ENCODE data around the gene BRWD1. TPM values are rescaled to one million over a fixed set of nuclear protein-coding genes. Genes with fewer than 3 reads are reported as not detected.
"Not testable (repeated sequence)": the region's sequence is repeated elsewhere in the genome, so short reads cannot be mapped to it uniquely, and the experiment has no call there.

The BRWD1 gene
- total RNA-seq, 1 experiment from 2014 or later = 44.2 TPM

GRCh38 chr21:39296891-39297290, 16.5 kb downstream of the BRWD1 start:
- no peak for DNase-seq (ENCODE audit: extremely low read depth, low read depth)

DNA sequence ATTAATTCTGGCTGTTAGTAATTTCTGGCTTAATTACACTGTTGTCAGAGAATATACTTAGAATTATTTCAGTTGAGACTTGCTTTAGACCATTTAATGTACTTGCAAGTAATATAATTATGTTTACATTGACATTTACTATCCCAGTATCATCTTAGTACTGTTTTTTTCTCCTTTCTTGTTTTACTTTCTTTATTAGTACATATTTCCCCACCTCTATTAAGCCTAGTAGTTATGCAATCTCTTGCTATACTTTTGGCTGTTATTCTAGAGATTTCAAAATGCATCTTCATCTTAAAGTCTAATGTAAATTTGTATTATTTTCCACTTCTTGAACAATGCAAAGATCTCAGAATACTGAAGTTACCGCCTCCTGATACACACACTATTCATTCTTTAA, 24.4 kb downstream of the BRWD1 start:
- no peak for DNase-seq (ENCODE audit: extremely low read depth, low read depth)

GRCh38 chr21:39282911-39283310, 30.5 kb downstream of the BRWD1 start:
- DNase-seq (ENCODE audit: extremely low read depth, low read depth) = no peak

DNA sequence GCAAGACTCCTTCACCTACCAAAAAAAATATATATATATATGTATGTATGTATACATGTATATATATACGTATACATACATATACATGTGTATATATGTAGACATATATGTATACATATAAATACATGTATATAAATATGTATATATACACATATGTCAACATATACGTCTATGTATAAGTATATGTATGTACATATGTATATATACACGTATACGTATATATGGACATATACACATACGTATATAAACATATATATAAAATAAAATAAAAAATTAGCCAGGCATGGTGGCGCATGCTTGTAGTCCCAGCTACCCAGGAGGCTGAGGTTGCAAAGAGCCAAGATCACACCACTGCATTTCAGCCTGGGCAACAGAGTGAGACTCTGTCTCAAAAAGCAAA, 31.6 kb downstream of the BRWD1 start:
- DNase-seq (ENCODE audit: extremely low read depth, low read depth) = no peak

- DNase-seq (ENCODE audit: extremely low read depth, low read depth) = no peak
Measured at GRCh38 chr21:39281207-39281606, 32.2 kb downstream of the BRWD1 start.

- no peak for DNase-seq (ENCODE audit: extremely low read depth, low read depth)
Measured at GRCh38 chr21:39269620-39270019, 43.8 kb downstream of the BRWD1 start.

GRCh38 chr21:39265603-39266002, 47.8 kb downstream of the BRWD1 start:
- DNase-seq (ENCODE audit: extremely low read depth, low read depth) = no peak

- peak; percentile 52 for DNase-seq (ENCODE audit: extremely low read depth, low read depth)
Measured at GRCh38 chr21:39263372-39263771, 50.1 kb downstream of the BRWD1 start.

GRCh38 chr21:39258207-39258606, 55.2 kb downstream of the BRWD1 start:
- no peak for DNase-seq (ENCODE audit: extremely low read depth, low read depth)

DNA sequence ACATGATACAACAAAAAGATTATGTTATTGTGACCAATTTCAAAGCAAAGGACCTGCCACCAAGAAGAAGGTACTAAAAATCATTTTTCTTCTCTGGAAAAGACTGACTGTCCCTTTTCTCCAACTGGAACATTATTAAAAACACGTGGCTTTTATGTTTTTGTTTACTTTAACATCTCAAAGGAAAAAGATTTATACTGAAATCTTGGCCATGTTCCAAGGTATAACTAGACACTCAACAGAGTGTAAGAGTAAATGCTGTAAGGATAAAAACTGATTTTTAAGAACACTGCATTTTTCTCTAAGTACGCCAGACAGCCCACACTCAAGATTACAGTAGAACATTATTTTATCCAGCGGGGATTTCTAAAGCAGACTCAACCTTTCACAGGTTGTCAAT, 62.1 kb downstream of the BRWD1 start:
- no peak for DNase-seq (ENCODE audit: extremely low read depth, low read depth)

DNA sequence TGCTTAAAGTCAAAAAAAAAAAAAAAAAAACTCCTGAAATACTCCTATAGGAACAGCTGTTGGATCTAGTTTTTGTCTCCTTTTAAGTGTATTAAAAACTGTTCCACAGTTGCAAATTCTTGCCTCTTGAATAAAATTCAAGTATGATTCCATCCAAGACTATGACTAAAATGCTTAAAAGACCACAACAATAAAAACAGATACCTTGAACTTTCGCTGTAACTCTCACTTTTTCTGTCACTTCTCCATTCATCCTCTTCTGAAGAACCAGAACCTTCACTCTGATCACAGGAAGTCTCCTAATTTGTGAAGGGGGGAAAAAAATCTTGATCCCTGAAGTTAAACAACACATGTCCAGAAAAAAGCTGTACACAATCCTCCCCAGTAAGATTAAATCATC, 75.2 kb downstream of the BRWD1 start:
- no peak for DNase-seq (ENCODE audit: extremely low read depth, low read depth)

- DNase-seq (ENCODE audit: extremely low read depth, low read depth) = no peak
Measured at GRCh38 chr21:39232861-39233291, 80.6 kb downstream of the BRWD1 start.

DNA sequence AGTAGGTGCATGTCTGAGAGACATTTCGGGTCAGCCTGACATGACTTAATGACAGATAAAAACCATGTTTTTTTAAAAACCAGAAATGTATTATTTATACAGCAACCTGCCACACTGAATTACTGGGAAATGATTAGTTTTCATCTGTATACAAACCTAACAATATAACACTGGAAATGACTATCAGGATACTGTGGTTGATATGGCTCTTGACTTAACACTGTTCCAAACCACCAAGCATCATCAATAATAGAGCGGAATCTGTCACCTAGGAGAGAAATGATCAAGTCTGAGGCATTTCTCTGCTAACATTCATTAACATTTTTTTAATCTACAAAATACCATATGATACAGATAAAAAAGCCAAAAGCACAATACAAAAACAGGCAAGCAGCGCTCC, 88.5 kb downstream of the BRWD1 start:
- no peak for DNase-seq (ENCODE audit: extremely low read depth, low read depth)

- no peak for DNase-seq (ENCODE audit: extremely low read depth, low read depth)
Measured at GRCh38 chr21:39221997-39222486, 91.4 kb downstream of the BRWD1 start.

DNA sequence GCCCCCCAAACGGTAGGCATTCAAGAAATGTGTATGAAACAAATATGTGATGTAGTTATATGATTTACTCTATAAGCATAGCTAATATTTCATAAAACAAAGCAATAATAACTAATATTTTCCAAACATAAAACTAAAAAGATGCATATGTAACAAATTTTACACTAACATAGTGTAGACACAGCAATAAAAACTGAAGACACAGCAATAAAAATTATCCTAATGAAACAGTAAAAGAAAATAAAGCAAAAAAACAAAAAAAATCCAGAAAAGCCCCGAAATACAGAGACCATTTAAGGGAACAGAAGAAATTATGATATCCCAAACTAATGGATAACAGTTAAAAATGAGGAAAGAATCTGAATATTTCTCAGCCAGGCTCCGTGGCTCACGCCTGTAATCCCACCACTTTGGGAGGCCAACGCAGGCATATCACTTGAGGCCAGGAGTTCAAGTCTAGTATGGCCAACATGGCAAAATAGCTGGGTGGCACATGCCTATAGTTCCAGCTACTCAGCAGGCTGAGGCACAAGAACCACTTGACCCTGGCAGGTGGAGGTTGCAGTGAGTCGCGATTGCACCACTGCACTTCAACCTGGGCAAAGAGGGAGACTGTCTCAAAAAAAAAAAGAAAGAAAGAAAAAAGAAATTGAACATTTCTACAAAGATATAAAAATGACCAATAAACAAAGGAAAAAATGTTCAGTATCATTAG, 92.0 kb downstream of the BRWD1 start:
- DNase-seq (ENCODE audit: extremely low read depth, low read depth) = no peak

DNA sequence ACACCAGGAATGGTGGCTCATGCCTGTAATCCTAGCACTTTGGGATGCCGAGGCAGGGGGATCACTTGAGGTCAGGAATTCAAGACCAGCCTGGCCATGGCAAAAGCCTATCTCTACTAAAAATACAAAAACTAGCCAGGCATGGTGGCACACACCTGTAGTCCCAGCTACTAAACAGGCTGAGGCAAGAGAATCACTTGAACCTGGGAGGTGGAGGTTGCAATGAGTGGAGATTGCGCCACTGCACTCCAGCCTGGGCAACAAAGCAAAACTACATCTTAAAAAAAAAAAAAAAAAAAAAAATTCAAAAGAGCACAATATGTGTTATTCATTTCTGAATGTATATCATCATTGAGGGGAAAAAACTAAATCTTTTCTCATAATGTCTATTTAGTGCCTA, 92.6 kb downstream of the BRWD1 start:
- DNase-seq (ENCODE audit: extremely low read depth, low read depth) = not testable (repeated sequence)

DNA sequence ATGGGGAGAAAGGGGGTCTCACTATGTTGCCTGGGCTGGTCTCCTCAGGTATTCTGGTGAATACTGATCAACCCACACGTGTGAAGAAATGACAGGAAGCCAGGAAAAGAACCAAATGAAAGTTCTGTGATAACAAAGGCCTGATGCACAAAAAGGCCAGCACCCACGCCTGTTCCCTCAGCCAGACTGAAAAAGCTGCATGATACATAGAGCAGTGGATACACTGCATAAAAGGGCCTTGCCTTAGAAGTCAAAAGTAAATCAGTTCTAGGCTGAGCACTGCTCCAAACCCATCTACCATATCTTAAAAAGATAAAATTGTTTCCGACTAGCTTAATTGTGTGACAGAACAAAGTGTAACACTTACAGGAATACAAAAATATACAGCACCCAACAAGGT, 93.3 kb downstream of the BRWD1 start:
- no peak for DNase-seq (ENCODE audit: extremely low read depth, low read depth)

GRCh38 chr21:39218082-39218409, 95.4 kb downstream of the BRWD1 start:
- DNase-seq (ENCODE audit: extremely low read depth, low read depth) = no peak

DNA sequence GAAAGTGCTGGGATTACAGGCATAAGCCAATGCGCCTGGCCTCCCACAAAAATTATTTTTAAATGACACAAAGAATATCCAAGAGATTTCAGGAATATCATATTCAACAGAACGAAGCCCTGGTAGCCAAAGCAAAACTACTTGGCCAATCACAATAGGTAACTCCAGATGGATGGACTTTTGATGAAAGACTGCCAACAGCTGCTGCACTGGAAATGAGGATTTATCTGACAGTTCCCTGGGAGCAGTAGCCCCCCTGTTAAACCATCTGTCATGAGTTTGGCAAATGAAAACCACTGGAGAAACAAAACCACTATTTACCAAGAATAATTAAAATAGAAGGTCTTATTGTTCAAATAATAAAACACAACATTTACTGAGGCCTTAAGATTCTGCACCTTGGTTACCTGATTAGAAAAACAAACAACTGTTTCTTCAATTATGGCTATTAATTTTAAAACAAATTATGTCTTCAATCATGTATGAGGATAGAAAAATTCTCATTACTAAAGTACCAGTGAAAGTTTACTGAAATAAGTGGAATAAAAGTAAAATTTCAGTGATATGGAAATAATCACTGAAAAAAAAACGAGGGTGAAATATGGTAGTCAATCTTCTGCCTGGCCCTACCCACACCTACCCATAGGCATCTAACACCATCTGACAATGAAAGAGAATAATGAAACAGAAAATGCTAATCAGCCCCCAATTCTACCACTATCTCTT, 95.9 kb downstream of the BRWD1 start:
- DNase-seq (ENCODE audit: extremely low read depth, low read depth) = no peak

DNA sequence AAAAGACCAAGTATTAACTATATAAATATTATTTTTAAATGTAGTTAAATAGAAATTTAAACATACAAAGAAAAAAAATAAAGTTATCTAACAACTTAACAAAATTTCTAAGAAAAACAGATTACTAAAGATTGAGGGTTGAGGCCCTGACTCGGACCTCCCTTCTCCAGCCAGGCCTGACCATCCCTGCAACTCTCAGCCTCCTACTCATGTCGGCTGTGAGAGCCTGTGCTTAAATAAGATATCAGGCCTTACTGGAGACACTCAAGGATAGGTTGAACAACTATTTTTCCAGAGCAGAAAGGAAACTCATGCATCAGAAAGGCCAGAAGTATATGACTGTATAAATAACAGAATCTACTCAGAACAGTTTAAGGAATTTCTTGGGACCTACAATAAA, 97.1 kb downstream of the BRWD1 start:
- DNase-seq (ENCODE audit: extremely low read depth, low read depth) = no peak

DNA sequence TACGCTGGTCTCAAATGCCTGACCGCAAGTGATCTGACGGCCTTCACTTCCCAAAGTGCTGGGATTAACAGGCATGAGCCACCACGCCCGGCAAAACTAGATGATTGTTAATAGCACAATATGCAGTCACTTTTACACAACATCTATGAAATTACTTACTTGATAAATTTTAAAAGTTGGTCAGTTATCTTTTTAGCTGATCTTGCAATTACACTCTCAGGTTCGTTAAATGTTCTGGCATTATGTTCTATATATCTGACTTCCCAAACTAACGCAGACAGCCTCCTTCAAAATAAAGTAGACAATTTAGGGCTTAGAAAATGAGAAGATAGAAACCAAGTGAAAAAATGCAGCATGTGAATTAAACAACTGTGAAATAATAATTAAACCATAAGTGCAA, 98.4 kb downstream of the BRWD1 start:
- DNase-seq (ENCODE audit: extremely low read depth, low read depth) = no peak

DNA sequence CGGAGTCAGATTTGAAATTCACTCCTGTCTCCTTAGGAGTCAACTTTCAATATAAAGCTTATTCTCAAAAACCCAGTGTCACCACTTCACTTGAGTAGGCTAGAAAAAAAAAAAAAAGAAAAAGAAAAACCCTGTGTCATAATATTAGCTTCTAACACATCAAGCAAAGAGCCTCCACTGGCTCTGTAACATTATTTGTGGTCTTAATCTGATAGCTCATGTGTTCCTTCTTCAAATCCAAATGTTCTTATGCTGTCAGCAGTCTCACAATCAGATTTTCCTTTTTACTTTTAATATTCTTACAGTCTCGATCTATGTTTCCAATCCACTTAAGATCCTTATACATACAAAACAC, 104.1 kb downstream of the BRWD1 start:
- no peak for DNase-seq (ENCODE audit: extremely low read depth, low read depth)

All from NCI-H460 (cell line).